AG09319 (cell line): ENCODE measurements around the gene ASPDH.

Experiments used
- DNase-seq: peaks from one replicate; pipeline ENCODE4 v3.0.0-alpha.2; 2010; ENCODE audit warnings: low read depth; ENCODE audit errors: extremely low read depth
- CTCF ChIP-seq: IDR thresholded peaks from 2 replicates; pipeline ENCODE4 v1.5.1; 2011; ENCODE audit warnings: low read depth, mild to moderate bottlenecking, inconsistent platforms, low read length, moderate library complexity

Gene ASPDH

DNA sequence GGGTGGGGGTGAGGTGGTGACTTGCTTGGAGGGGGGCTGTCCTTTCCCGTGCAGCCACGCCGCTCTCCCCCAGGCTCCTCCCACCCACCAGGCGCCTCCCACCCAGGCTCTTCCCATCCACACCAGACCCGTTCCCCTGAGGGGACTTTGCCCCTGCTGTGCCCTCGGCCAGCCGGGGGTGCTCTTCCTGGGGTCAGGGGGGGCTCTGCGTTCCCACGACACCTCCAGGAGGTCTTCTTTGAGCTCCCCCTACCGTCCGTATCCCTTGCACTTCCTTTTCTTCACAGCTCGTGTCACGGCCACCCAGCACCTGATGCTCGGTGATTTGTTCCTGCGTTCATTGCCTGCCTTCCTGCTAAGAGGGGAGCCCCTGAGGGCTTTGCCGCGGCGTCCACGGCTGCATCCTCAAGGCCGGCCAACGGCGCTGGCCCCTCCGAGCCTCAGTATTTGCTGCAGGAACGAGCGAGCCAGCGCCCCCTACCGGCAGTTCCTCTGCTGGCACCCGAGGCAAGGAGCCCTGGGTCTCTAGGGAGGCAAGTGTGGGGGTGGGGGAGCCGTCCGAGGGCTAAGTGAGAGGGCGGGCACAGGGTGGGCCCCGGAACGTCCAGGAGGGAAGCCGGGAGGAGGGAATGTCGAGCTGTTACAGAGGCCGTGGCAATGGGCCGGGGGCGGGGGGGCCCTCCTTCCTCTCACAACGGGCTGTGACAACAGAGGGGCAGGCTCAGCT lies 42.7 kb upstream of the ASPDH start:
- peak; percentile 85 for TF ChIP-seq CTCF
- peak; percentile 25 for DNase-seq

DNA sequence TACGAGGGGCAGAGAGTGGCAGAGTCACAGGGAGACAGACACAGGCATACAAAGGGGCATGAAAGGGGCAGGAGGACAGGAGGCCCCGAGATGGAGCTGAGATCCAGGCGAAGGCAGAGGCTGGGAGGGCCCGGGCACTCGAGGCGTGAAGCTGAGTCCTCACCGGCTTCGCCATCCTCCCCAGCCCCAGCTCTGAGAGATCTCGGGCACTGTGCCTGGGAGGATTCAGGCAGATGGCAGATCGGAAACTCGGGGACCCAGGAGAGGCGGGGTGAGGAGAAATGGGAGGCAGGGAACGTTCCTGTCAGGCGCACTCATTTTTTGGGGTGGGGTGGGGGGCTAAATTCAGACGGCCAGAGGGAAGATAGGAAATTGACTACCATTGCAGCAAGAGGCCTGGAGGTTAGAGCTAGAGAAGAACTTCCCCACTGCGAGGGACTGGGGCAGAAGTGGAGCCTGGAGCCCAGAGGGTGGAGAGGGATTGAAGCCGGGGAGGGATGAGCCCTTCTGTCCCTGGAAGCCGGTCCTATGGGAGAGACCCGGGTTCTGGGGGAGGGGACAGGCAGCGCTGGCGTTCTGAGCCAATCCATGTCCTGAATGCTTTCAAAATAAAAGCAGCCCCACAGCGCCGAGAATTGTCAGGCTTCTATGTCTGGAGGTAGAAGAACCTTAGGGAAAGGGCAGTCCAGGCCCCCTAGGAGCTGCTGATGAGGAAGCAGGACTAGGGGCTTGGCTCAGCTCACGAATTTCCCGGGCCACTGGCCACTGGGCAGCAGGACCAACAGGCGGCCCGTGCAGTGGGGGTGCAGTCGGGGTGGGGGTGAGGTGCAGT lies 42.0 kb upstream of the ASPDH start:
- TF ChIP-seq CTCF: no peak
- DNase-seq: no peak

GRCh38 chr19:50555033-50555432 lies 41.3 kb upstream of the ASPDH start:
- DNase-seq: no peak
- TF ChIP-seq CTCF: no peak

GRCh38 chr19:50554212-50554611 lies 40.5 kb upstream of the ASPDH start:
- no peak for DNase-seq
- TF ChIP-seq CTCF: no peak

DNA sequence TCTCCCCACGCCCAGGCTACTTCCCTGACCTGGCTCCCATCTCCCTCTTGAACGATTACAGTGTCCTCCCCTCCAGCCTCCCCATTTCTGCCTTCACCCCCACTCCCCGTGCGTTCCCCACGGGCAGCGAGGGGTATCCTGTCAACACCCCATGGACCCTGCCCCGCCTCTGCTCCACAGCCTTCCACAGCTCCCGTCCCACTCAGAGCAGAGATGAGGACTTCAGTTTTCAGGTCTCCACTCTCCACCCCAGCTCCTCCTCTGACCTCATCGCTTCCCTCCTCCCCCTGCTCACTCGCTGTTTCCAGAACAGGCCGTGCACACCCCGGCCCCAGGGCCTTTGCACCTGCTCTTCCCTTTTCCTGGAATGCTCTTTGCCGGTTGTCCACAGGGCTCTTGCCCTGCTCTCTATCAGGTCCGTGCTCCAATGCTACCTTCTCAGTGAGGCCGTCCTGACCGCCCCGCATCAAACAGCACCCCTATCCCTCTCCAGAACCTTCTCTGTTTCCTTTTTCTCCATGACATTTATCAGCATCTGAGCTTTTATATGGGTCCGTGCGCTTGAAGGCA lies 39.5 kb upstream of the ASPDH start:
- TF ChIP-seq CTCF: no peak
- no peak for DNase-seq

GRCh38 chr19:50552540-50552939 lies 38.8 kb upstream of the ASPDH start:
- DNase-seq: no peak
- no peak for TF ChIP-seq CTCF

GRCh38 chr19:50551715-50552187 lies 38.0 kb upstream of the ASPDH start:
- no peak for DNase-seq
- no peak for TF ChIP-seq CTCF
